GM19395 (cell line): Measurements from ENCODE around the gene MACROD2.
A peak's percentile ranks its signal among the peaks of the same experiment; 100 is the strongest.
"Not testable (repeated sequence)": the region's sequence is repeated elsewhere in the genome, so short reads cannot be mapped to it uniquely, and the experiment has no call there.

Source experiments
- ATAC-seq: cut with Tn5 transposase; IDR thresholded peaks from one replicate; pipeline ENCODE4 v1.9.1; 2021; ENCODE audit warnings: mild to moderate bottlenecking, moderate library complexity; ENCODE audit not compliant: unreplicated experiment

MACROD2 gene

DNA sequence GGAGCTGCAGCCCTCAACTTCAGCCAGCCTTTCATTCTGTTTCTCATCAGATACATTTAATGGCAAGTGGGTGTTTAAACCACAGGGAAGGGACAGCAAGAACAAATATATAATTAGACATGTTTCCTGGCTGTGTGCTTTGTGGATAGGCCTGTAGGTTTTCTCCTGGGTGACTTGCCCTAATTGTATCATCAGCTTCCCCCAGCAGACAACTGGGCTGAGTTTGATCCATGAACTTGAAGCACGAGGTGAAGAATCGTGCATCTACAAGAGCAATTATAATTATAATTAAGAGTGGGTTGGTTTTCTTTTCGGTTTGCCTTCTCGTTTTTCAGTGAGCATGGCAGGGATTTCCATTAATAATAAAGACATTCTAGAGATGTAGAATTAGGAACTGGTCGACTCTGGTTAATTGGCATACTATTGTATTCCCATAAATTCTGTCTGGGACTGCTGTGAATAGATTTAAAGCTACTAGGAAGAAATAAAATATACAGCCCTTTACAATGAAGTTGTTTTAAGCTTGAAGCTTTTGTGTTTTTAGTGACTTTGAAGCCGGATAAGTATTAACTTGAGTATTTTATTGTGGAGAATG is 1525.7 kb downstream of the MACROD2 start:
- ATAC-seq: no peak

DNA sequence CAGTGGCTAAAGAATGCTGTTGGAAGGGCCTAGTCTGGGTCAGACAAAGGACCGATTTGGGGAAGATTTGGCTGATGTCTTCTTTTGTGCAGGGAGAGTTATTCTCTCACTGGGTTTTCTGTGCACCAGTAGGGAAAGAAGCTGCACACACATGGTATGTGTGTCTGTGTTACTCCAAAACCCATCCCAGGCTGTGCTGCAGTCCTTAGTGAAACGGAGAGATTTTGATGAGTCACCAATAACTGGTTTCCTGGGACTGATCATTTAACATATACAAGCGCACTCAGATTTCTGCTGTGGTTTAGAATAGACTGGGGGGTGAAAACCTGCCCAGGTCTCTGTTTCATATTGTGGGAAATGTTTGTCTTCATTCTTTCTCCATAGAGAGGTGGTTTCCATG is 1528.1 kb downstream of the MACROD2 start:
- ATAC-seq: no peak

DNA sequence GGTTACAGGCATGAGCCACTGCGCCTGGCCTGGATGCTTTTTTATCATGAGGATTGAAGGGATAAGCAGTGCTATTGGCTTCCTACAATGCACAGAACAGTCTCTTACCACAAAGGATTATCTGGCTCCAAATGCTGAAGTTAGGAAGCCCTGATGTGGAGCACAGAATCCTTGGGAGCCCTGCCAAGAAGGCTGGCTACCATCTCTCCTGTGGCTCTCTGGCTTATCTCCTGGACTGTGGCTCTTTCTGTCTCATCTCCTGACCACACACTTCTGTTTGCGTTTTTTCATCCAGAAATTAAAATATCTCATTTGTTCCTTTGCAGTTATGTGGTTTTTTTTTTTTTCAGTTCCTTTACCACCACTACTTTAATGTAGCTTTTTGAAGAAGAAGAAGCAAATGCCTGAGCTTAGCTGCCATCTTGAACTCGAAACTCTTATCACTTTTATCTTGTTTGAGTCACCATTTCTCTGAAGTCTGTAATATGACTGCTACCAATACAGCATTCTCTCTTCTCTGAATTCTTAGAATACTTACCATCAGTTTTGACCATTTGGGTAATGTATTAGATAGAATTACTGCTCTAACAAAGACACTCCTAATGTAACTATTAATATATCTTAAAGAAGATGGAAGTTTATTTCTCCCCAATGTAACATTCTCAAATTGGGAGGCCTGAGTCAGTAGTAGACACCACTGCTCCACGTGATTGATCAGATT is 1533.2 kb downstream of the MACROD2 start:
- no peak for ATAC-seq

DNA sequence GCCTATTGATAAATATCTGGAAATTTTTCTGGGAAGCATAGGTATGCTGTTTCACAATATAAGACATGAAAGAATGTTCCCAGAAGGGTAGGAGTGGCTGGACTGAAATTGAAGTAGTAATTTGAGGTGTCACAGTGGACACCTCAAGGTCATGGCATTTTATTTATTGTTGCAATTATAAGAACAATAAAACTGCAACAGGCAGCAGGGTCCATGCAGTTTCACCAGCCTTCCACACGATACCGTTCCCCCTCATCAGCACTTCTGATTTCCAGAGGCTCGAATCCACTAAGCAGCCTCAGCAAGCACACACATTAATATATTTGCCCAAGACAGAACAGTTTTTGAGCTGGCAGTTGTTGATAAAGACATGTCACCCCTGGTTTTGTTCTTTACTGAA is 1540.5 kb downstream of the MACROD2 start:
- no peak for ATAC-seq

DNA sequence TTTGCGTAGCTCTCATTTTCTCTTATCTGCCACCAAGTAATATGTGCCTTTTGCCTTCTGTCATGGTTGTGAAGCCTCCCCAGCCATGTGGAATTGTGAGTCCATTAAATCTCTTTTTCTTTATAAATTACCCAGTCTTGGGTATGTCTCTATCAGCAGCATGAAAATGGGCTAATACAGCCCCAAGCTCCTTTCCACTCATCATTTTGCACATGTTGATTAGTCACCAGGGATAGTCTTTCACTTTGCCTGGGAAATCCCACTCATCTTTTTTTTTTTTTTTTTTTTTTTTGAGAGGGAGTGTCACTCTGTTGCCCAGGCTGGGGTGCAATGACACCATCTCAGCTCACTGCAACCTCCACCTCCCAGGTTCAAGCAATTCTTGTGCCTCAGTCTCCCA is 1541.9 kb downstream of the MACROD2 start:
- ATAC-seq: not testable (repeated sequence)

DNA sequence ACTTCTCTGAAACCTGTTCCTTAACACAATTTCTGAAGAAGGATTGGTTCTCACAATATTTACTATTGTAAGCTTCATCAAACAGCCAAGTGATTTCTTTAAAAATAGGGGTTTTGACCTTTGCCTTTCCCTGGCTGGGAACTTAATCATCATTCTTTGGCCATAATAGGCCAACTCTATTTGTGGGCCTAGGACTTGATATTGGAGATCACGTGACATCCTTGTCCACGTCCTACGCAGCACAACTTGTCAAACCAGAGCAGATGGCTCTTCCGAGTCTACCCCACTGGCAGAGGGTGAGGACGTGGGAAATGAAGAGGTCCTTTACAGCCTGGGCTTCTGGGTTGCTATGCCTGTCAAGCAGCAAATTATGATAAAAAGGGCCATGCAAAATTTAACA is 1547.3 kb downstream of the MACROD2 start:
- no peak for ATAC-seq

DNA sequence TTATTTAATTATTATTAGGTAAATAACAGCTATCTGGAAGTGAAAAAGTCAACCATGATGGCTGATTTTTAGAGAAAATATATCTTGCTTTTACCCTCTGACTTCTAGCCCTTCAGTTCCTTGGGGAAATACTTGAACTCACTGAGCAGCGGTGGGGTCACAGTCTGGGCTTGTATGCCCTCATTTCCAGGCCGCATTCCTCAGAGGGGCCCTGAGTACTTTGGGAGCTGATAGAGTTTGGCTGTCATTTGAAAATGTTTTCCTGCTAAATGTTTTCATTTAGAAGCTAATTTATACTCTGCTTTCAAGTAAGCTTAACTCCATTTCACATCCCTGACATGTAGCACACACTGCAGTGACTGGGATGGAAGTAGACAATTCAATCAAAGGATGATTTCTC is 1549.4 kb downstream of the MACROD2 start:
- no peak for ATAC-seq

DNA sequence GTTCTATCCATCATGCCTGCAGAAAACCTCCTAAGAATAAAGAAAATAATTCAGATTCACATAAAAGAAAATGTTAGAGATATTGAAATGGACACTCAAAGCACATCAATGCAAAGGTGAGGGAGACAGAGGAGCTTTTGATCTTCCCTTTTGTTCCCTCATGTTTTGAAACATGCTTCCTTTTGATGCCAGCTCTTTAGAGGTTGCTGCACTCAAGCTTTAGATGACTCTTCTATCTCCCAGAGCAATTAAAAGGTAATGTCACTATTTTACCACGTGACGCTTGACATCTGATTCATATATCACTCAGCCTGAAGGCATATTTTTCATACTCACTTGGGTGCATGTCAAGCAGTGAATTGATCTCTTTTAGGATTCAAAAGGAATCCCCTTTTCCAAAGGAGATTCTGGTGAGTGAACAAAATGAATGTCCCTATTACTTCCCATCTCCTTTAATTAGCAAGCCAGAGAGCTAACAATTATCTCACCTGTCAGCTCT is 1551.3 kb downstream of the MACROD2 start:
- no peak for ATAC-seq

DNA sequence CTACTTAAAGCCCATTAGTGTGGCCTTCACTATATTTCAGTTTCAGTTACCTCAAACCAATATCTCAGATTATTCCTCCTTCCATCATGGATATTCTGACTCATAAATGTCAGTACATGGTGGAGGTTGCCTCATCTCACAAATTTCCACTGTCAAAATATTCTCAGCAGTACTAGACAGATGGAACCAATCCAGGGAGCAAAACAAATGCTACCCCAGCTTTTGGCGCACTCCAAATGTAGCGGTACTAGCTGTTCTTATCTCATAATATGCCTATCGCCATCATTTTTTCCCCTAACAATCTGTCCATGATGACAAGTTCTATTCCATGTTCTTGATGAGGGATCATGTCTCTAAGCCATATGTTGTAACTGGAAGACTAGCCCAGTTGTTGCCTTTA is 1551.8 kb downstream of the MACROD2 start:
- ATAC-seq: no peak

DNA sequence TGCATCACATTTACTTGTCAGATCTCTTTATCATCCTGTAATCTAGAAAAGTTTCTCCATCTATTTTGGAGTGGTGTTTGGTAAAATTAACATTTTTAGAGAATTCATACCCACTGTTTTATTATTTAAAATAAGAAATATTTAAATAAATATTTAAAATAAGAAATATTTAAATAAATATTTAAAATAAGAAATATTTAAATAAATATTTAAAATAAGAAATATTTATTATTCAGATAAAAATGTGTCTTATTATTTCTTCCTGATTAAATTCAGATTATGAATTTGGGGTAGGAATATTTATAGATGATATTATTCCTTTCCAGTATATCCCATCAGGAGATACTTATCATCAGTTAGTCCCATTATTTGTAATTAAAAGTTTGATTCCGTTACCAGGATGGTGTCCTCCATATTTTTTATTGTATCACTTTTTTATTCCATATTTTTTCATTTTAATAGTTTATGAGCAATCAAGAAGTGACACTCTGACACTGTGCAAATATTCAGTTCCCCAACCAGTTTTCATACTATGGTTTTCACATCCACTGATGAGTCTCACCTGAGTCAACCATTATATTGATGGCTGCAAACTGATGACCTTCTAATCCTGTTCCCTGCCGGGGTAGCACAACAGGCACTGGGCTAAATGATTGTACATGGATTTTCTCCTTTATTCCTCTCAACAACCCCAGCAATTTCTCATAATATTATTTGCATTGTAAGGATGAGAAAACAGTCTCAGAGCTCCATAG is 1555.0 kb downstream of the MACROD2 start:
- no peak for ATAC-seq

DNA sequence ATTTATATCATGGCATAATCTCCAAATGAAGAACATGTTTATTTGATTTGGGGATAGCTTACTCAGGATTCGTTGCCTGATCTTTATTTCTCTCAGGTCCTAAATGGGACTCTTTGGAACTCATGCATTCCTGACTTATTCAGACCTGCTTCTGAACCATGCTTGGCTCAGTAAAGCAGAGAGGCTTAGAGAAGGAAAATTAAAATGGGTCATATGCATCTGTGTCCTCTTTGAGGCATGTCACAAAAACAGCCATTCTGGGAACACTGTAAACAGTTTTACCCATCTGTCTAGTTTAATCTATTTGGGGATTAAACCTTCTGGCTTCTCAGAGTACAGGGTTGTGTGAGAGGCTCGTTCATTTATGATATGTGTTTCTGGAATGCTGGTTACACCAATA is 1560.6 kb downstream of the MACROD2 start:
- no peak for ATAC-seq

DNA sequence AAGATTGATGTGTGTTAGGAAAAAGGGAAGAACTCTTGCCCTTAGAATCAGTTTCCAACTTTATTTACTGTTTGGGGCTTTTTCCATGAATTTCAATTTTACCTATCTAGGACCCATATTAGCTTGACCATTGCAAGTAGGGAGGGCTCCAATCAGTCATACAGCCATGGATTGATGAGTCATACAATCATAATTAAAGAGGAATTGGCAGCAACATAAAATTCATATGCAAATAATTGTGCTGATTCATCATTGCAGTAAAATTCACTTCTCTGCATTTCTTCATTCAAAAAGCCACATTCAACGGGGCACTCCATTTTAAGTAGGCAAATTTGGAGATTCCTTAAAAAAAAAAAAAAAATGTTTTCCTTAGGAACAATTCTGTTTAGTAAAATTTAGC is 1561.6 kb downstream of the MACROD2 start:
- ATAC-seq: no peak

DNA sequence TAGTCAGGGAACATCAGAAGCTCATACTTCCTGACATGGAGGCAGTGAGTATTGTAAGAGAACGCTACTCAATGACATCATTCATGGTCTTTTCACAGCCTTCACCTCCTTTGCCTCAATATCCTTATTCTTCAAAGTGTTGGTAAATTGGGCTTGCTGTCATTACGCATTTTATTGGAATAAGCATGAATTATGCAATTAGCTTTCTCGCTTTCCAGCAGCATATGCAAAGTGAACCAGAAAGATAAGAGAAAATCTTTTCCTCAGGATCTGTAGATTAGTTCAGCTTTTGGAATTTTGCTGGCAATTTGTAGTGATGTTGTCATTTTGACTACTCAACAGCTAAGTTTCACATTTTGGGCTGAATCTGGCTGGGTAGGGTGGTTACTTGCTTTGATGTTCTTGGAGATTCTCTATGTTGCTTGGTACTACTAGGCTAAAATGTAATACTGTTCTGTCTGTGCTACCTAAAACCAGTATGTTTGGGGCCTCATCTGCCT is 1565.8 kb downstream of the MACROD2 start:
- no peak for ATAC-seq

DNA sequence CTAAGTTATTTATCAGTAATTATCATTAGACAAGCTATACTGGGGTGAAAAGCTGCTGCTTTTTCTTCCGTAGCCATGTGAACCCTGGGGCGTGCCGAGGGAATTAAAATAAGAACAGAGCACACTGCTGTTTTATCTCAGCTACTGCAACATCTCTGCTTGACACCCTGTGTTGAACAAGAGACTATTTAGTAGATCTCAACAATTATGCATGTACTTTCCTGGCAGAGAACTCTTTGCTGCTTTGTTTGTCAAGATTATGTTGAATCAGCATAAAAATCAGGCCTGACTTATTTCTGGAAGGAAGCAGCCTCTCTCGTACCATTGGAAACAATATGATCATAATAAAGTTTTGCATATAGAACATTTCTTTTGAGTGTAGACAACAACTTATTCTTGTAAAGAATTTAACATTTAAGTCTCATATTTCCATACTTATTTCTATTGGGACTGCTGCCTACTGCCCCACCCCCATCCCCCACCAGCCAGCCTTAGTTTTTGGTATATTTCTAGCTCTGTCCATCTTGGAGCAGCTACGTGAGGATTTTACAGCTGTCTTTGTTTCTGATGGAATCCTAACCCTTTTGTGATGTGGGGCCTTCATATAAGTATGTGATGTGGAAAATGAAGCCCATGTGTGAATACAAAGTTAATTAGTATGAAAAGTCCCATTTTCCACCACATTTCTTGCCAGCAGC is 1566.5 kb downstream of the MACROD2 start:
- ATAC-seq: no peak

DNA sequence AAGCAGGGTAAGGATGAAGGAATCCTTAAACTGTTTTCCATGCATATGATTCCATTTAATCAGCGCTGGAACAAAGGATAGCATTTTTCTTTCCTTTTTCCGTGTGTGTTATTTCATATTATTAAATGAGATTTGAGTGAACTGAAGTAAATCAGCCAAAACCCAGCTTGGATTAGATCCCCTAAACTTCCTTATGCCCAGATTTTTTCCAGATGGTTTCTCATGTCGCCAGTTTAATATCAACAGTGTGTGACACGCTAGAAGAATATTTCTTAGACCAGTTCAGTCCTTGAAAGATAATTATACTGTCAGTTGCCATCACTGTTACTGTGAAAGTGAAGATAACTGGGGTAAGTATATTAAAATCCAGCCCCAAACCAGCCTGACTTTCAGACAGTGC is 1568.5 kb downstream of the MACROD2 start:
- ATAC-seq: no peak

DNA sequence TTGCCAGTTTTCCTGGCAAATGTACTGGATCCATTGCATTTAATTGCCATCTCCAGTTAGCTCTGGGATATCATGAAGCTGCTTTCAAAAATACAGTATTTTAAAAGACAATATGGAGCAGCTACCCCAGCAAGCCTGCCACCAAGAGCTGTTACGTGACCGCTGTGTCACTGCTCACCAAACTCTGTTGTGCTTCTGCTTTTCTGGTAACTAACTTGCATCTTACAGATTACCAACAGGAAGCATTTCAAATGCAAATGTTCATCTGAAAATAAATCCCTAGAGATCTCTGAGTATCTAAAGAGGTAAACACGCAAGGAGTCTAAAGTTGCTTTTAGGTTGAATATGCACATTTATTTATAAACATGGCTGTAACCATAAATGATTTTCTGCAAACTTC is 1569.7 kb downstream of the MACROD2 start:
- peak; percentile 73 for ATAC-seq

DNA sequence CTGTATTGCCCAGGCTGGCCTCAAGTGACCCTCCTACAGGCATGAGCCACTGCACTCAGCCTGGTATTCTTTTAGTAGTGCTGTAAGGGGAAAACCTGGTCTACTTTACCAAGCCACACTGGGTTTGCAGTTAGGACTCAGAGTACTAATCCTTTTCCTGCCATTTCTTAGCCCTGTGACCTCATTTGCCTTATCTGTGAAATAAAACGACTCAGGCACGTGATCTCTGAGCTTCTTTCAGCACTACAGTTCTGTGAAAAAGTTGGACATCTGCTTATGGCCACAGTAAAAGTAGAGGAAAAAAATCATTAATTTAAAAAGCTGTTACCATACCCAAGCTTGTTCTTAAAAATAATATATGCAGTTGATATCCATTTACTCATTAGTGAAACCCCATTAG is 1570.5 kb downstream of the MACROD2 start:
- no peak for ATAC-seq

DNA sequence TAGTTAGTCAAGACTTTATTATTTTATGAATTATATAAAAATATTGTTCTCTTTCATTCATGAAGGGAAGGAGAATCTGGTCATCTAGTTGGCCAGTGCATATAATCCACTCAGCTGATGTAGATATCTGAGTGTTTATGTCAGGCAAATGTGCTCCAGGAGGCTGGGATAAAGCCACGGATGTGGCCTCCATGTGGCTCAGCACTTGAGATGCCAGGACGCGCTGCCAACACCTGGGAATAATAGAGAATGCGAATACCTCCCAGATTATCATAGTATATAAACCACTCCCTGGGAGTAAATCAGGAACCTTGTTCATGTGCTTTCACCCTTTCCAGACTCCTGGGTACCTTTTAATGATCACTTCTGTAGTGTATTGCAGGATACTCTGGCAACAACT is 1571.9 kb downstream of the MACROD2 start:
- ATAC-seq: no peak

DNA sequence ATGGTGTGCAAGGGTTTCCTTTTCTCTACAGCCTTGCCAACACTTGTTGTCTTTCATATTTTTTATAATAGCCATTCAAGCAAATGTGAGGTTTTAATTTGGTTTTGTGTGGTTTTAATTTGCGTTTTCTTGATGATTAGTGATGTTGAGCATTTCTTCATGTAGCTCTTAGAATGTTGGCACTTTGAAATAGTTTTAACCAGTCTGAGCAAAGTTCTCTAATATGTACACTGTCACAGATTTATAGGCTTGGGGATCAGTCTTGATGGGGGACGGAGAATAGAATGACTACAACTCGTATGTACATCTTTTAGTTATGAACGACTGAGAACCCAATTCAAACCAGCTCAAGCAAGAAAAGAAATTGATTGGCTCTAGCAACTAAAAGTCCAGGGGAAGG is 1574.8 kb downstream of the MACROD2 start:
- no peak for ATAC-seq

DNA sequence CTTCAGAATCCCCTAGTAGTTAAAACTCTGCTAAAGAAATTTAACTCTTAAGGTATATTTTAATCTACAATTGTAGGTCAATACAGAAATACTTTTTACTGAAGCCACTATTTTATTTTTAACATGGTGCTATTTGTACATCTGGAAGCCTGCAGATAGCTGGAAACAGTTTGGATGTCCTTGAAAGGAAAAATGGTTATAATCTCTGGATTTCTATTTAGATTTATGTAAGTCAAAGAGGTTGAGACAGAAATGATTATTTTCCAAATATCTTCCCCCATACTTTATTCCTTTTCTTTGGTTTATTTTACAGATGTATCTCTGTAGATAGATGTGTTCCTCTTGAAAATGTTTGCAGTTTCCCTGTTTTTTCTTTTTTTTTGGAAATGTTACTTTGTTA is 1575.7 kb downstream of the MACROD2 start:
- ATAC-seq: no peak

DNA sequence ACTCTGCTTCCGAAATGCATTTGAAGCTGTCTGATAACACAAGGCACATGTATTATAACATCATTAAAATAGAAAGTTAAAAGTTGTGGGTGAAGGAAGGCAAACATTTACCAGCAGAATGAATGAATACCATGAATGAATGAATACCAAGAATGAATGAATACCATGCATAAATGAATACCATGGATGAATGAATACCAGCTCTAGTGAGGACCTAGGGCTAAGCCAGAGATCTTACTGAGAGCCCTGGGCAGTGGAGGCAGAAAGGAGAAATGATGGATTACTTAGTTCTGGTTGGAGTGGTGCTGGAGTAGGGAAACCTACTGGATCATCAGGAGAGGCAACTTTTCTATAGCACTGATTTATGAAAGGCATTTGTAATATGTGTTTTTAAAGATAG is 1579.9 kb downstream of the MACROD2 start:
- ATAC-seq: no peak
